Muscle layer of duodenum (tissue), 2 donors: Measurements from ENCODE around the gene FMNL2.

Source experiments
- H3K27ac ChIP-seq: one replicate; pipeline ENCODE4 v1.7.0; 2013; ENCODE audit warnings: mild to moderate bottlenecking, low read length
- H3K27me3 ChIP-seq: one replicate; pipeline ENCODE4 v1.7.0; 2013; ENCODE audit warnings: low read depth, mild to moderate bottlenecking, control low read depth, low read length
- H3K36me3 ChIP-seq, 2 donors: one replicate each; pipeline ENCODE4 v1.7.0; 2013; ENCODE audit warnings: low read length in 2 of 2, control low read depth in 1 of 2, mild to moderate bottlenecking in 1 of 2; ENCODE audit not compliant: insufficient read depth in 2 of 2, control insufficient read depth in 1 of 2
- H3K4me1 ChIP-seq, 2 donors: one replicate each; pipeline ENCODE4 v1.7.0; 2013; ENCODE audit warnings: low read length in 2 of 2, mild to moderate bottlenecking in 2 of 2, control low read depth in 1 of 2, moderate library complexity in 1 of 2; ENCODE audit not compliant: insufficient read depth in 2 of 2, control insufficient read depth in 1 of 2
- H3K4me3 ChIP-seq, 2 donors: one replicate each; pipeline ENCODE4 v1.7.0; 2013; ENCODE audit warnings: low read length in 2 of 2, low read depth in 1 of 2, mild to moderate bottlenecking in 1 of 2
- H3K9me3 ChIP-seq, 2 donors: one replicate each; pipeline ENCODE4 v1.7.0; 2013; ENCODE audit warnings: low read length in 2 of 2, control low read depth in 1 of 2, mild to moderate bottlenecking in 1 of 2; ENCODE audit not compliant: control insufficient read depth in 1 of 2
- donor health status: healthy.

FMNL2 gene

GRCh38 chr2:152480821-152481399, 145.9 kb downstream of the FMNL2 start:
- no peaks in the 10 kb centered on the region for H3K9me3 ChIP-seq
- no peaks in the 10 kb centered on the region for H3K27me3 ChIP-seq
- H3K27ac ChIP-seq: no peak overlapping the region
- H3K4me3 ChIP-seq: no peak overlapping the region
- H3K4me1 ChIP-seq: peaks cover 0 to 8% of the 10 kb centered on the region in 2 donors
- no peaks in the 10 kb centered on the region for H3K36me3 ChIP-seq

GRCh38 chr2:152481881-152482583, 147.1 kb downstream of the FMNL2 start:
- Histone ChIP-seq H3K4me3 (no peak overlapping the region), H3K27ac (no peak overlapping the region), H3K27me3 (no peaks in the 10 kb centered on the region), H3K4me1 (peaks cover 2 to 8% of the 10 kb centered on the region in 2 donors), H3K9me3 (no peaks in the 10 kb centered on the region), H3K36me3 (no peaks in the 10 kb centered on the region)

- H3K36me3 ChIP-seq: no peaks in the 10 kb centered on the region
- H3K4me3 ChIP-seq: no peak overlapping the region
- H3K4me1 ChIP-seq: peaks cover 3 to 8% of the 10 kb centered on the region in 2 donors
- no peak overlapping the region for H3K27ac ChIP-seq
- no peaks in the 10 kb centered on the region for H3K9me3 ChIP-seq
- H3K27me3 ChIP-seq: no peaks in the 10 kb centered on the region
Observed at GRCh38 chr2:152483276-152484063, 148.5 kb downstream of the FMNL2 start.

- Histone ChIP-seq H3K4me3 (no peak overlapping the region), H3K27me3 (no peaks in the 10 kb centered on the region)
Observed at GRCh38 chr2:152485954-152486736, 151.2 kb downstream of the FMNL2 start.

GRCh38 chr2:152486737-152487400, 151.9 kb downstream of the FMNL2 start:
- Histone ChIP-seq H3K9me3 (no peaks in the 10 kb centered on the region), H3K4me1 (peaks cover 8 to 12% of the 10 kb centered on the region in 2 donors), H3K27me3 (no peaks in the 10 kb centered on the region), H3K4me3 (no peak overlapping the region), H3K36me3 (no peaks in the 10 kb centered on the region), H3K27ac (peak overlapping the region; percentile 3)

More at GRCh38 chr2:152485954-152486736, 151.2 kb downstream of the FMNL2 start:
- Histone ChIP-seq H3K36me3 (no peaks in the 10 kb centered on the region), H3K4me1 (peaks cover 8 to 12% of the 10 kb centered on the region in 2 donors), H3K27ac (peak overlapping the region; percentile 3), H3K9me3 (no peaks in the 10 kb centered on the region)

- no peaks in the 10 kb centered on the region for H3K9me3 ChIP-seq
- no peaks in the 10 kb centered on the region for H3K36me3 ChIP-seq
- H3K4me3 ChIP-seq: no peak overlapping the region
- no peaks in the 10 kb centered on the region for H3K27me3 ChIP-seq
- H3K4me1 ChIP-seq: peaks cover 8 to 12% of the 10 kb centered on the region in 2 donors
- no peak overlapping the region for H3K27ac ChIP-seq
Observed at GRCh38 chr2:152488075-152488474, 153.1 kb downstream of the FMNL2 start.

- no peaks in the 10 kb centered on the region for H3K9me3 ChIP-seq
- no peak overlapping the region for H3K27ac ChIP-seq
- H3K4me3 ChIP-seq: no peak overlapping the region
- no peaks in the 10 kb centered on the region for H3K36me3 ChIP-seq
- no peaks in the 10 kb centered on the region for H3K27me3 ChIP-seq
- H3K4me1 ChIP-seq: peaks cover 4 to 12% of the 10 kb centered on the region in 2 donors
Observed at GRCh38 chr2:152489364-152489763, 154.4 kb downstream of the FMNL2 start.

- H3K4me3 ChIP-seq: no peak overlapping the region
- H3K9me3 ChIP-seq: no peaks in the 10 kb centered on the region
- H3K36me3 ChIP-seq: no peaks in the 10 kb centered on the region
- peaks cover 0 to 12% of the 10 kb centered on the region in 2 donors for H3K4me1 ChIP-seq
- H3K27me3 ChIP-seq: no peaks in the 10 kb centered on the region
- H3K27ac ChIP-seq: peak overlapping the region; percentile 27
Observed at GRCh38 chr2:152490686-152491455, 155.9 kb downstream of the FMNL2 start.

GRCh38 chr2:152492131-152492530, 157.2 kb downstream of the FMNL2 start:
- Histone ChIP-seq H3K27ac (peak overlapping the region; percentile 42), H3K36me3 (no peaks in the 10 kb centered on the region), H3K27me3 (no peaks in the 10 kb centered on the region), H3K4me1 (peaks cover 0 to 9% of the 10 kb centered on the region in 2 donors), H3K9me3 (no peaks in the 10 kb centered on the region), H3K4me3 (no peak overlapping the region)

- Histone ChIP-seq H3K27ac (no peak overlapping the region), H3K27me3 (no peaks in the 10 kb centered on the region), H3K4me1 (peaks cover 5 to 9% of the 10 kb centered on the region in 2 donors), H3K9me3 (no peaks in the 10 kb centered on the region), H3K4me3 (no peak overlapping the region), H3K36me3 (no peaks in the 10 kb centered on the region)
Observed at GRCh38 chr2:152492911-152493310, 157.9 kb downstream of the FMNL2 start.
